GM12875 (cell line): ENCODE results near the gene TP73.

Source experiments
- H3K4me3 ChIP-seq: one replicate; pipeline ENCODE4 v1.5.1; 2011; ENCODE audit warnings: low read depth, low read length, control low read depth
- CTCF ChIP-seq: IDR thresholded peaks from 2 replicates; pipeline ENCODE4 v1.5.1; 2011; ENCODE audit warnings: low read depth, mild to moderate bottlenecking, control low read depth, inconsistent platforms, low read length, moderate library complexity, borderline replicate concordance; ENCODE audit not compliant: insufficient read depth

Gene TP73

DNA sequence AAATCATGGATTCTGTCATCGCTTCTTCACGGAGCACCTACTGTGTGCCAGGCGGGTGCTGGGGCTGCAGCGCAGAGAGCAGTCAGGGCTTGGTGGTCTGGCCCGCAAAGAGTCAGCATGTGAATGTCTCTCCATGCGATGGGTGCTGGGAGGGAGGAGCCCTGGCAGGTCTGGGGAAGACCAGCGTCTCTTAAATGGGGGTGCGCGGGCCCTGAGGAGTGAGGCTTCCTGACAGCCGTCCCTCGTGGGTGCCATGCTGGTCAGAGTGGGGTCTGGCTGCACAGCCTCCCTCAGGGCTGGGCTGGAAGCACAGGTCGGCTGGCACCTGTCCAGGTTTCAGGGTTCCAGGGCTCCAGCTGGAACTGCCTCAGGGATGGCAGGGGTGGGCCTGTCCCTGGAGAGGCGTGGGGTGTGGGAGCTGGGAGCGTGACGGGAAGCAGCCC, 18.5 kb downstream of the TP73 start:
- TF ChIP-seq CTCF, result no peak
- no peak overlapping the region for H3K4me3 ChIP-seq

GRCh38 chr1:3671371-3672180, 19.3 kb downstream of the TP73 start:
- no peak overlapping the region for H3K4me3 ChIP-seq

DNA sequence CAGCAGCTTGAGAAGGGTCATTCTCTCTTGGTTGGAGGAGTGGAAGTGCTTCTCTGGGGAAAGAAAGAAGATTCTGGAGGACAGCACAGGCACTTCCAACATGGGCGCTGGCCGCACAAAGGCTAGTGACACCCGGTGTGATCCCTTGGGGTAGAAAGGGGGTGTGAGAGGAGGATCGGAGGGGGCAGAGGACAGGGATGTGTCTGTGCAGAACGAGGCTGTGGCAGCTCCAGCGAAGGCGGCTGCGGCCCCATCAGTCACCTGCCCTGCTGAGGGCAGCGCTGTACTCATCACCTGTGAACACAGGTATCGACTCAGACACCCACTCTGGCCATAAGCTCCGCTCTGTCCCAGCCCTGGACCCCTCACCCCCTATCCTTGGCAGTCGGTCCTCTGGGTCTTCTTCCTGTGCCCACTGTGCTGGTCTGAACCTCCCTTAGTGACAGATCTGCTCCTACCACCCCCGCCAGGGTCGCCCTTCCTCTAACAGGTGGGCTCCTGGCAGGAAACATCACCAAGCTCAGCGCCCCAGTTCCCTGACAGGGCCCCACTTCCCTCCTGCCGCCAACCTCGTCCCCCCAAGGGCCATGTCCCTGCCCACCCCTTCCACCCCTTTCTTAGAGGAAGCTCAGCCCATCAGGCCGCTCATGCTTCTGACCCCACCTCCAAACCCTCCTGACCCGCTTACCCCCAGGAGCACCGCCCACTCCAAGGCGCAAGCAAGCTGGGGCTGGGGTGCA, 20.1 kb downstream of the TP73 start:
- H3K4me3 ChIP-seq, result no peak overlapping the region
- TF ChIP-seq CTCF, result no peak

More at GRCh38 chr1:3671371-3672180, 19.3 kb downstream of the TP73 start:
- TF ChIP-seq CTCF, result no peak

GRCh38 chr1:3672971-3673361, 20.6 kb downstream of the TP73 start:
- H3K4me3 ChIP-seq, result peak overlapping the region; percentile 44
- TF ChIP-seq CTCF, result no peak

DNA sequence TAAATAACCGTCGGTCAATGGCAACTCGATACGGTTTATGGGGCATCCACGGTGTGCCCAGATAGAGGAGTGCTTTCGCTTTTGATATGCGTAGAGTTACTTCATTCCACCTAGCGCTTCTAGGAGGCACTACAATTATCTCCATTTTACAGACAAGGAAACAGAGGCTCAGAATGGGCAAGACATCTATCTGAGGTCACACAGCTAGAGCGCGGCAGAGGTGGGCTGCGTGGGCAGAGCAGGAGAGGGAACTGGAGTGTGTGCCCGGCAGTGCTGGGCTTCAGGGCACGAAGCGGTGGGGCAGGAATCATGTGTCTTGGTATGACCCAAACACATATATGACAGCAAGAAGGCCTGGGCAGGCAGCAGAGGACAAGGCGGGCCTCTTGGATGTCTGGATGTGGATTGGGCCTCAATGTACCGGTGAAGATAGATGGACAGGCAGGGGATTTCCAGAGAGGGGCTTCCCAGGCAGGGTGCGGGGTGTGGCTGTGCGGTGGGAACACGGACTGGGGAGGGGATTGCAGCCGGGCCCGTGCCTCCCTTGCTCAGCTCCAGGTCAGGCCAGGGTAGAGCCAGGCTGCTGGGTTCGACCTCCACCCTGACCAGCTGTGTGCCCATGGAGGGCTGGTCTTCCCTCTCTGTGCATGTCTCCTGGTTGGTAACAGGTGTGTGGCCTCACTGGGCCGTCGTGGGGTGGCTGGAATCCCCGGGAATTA, 21.2 kb downstream of the TP73 start:
- H3K4me3 ChIP-seq, result peak overlapping the region; percentile 44
- peak; percentile 43; the same call in 1 of the 2 replicates for TF ChIP-seq CTCF

DNA sequence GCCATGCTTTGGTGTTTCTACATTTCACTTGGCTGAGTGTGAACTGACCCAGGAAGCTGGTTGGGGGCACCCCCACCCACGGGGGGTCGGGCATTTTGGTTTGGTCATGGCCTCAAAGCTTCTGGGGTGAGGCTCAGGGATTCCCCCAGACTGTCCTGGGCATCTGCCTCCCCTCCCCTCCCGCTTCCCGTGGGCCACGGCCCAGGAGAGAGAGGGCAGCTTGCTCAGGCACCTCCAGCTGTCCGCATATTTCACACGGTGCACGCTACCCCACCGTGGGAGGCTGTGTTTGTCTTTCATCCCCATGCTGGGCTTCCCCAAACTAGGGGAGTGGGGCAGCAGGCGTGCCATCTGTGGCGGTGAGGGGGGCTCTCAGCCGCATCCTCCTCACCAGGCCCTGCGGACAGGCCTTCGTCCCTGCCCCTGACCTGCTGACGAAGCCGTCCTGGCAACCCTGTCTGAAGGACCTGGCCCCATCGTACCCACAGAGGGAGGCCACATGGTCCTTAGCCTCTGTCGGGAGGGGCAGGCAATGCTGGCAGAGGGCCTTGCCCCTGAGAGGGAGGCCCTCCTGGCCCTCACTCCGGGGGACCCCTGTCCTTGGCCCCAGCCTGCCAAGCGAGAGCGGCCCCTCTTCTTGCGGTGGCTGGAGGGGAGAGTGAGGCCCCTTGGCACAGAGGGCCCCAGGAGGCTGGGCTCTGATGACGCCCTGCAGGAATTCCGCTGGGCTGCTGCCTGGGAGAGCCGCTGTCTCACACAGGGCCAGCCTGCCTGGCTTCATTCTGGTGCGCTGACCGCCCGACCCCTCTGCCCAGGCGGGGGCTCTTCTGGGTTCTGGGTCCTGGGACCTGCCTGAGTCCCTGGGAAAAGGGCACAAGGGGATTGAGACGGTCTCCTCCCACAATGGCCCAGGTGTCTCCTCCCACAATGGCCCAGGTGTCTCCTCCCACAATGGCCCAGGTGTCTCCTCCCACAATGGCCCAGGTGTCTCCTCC, 22.1 kb downstream of the TP73 start:
- no peak overlapping the region for H3K4me3 ChIP-seq
- TF ChIP-seq CTCF, result no peak
